ENCODE results near the gene SPON1.
A peak's percentile ranks its signal among the peaks of the same experiment; 100 is the strongest.
"Not testable (repeated sequence)": the region's sequence is repeated elsewhere in the genome, so short reads cannot be mapped to it uniquely, and the experiment has no call there.

Gene SPON1

GRCh38 chr11:13962562-13963168 lies at the start of gene SPON1:
Gene SPON1 (plus strand): TSS chr11:13962723. CDS start chr11:13962905, 182 bp downstream.
- DNase-seq, result peak; percentile 49

- DNase-seq, result no peak
These were observed 45.3 kb upstream of the SPON1 start for GRCh38 chr11:13917264-13917663.

- DNase-seq, result no peak
These were observed 44.6 kb upstream of the SPON1 start for GRCh38 chr11:13917904-13918303.

GRCh38 chr11:13920756-13921155 lies 41.8 kb upstream of the SPON1 start:
- no peak for DNase-seq

- DNase-seq, result no peak
These were observed 41.0 kb upstream of the SPON1 start for GRCh38 chr11:13921545-13921944.

GRCh38 chr11:13923182-13923581 lies 39.3 kb upstream of the SPON1 start:
- DNase-seq, result no peak

- no peak for DNase-seq
These were observed 38.5 kb upstream of the SPON1 start for GRCh38 chr11:13923716-13924650.

GRCh38 chr11:13924801-13925327 lies 37.7 kb upstream of the SPON1 start:
- no peak for DNase-seq

- not testable (repeated sequence) for DNase-seq
These were observed 36.2 kb upstream of the SPON1 start for GRCh38 chr11:13926366-13926765.

- DNase-seq, result no peak
These were observed 35.5 kb upstream of the SPON1 start for GRCh38 chr11:13926981-13927380.

- DNase-seq, result no peak
These were observed 35.0 kb upstream of the SPON1 start for GRCh38 chr11:13927481-13927880.

- no peak for DNase-seq
These were observed 33.8 kb upstream of the SPON1 start for GRCh38 chr11:13928566-13929251.

GRCh38 chr11:13929395-13929891 lies 33.1 kb upstream of the SPON1 start:
- DNase-seq, result no peak

GRCh38 chr11:13931356-13931755 lies 31.2 kb upstream of the SPON1 start:
- no peak for DNase-seq

GRCh38 chr11:13937154-13937553 lies 25.4 kb upstream of the SPON1 start:
- DNase-seq, result not testable (repeated sequence)

GRCh38 chr11:13938829-13939228 lies 23.7 kb upstream of the SPON1 start:
- DNase-seq, result not testable (repeated sequence)

GRCh38 chr11:13939961-13940906 lies 22.3 kb upstream of the SPON1 start:
- no peak for DNase-seq

- DNase-seq, result no peak
These were observed 21.6 kb upstream of the SPON1 start for GRCh38 chr11:13940907-13941256.

- no peak for DNase-seq
These were observed 20.7 kb upstream of the SPON1 start for GRCh38 chr11:13941775-13942174.

- no peak for DNase-seq
These were observed 20.1 kb upstream of the SPON1 start for GRCh38 chr11:13942378-13942777.

- DNase-seq, result no peak
These were observed 19.5 kb upstream of the SPON1 start for GRCh38 chr11:13942971-13943381.

- no peak for DNase-seq
These were observed 18.5 kb upstream of the SPON1 start for GRCh38 chr11:13944016-13944415.
